Fibroblast of villous mesenchyme (primary cell): Measurements from ENCODE around the gene SSTR4. TPM values are rescaled to one million over a fixed set of nuclear protein-coding genes. Genes with fewer than 3 reads are reported as not detected.

Experiments
- DNase-seq: peaks from one replicate; pipeline ENCODE4 v3.0.0-alpha.2; 2010; ENCODE audit warnings: low read depth
- H3K4me3 ChIP-seq: 2 replicates; pipeline ENCODE4 v1.5.1; 2011; ENCODE audit warnings: low read depth, mild to moderate bottlenecking, low read length
- total RNA-seq: library from RNA; depleted of rRNA; stranded (reverse); fragments of >200 nt; gene quantifications from 2 replicates; pipeline ENCODE4 v1.2.3, GENCODE V29; 2012
- TF ChIP-seq, protein P1 (sequence below): IDR thresholded peaks from 2 replicates; pipeline ENCODE4 v1.5.1; 2012; ENCODE audit warnings: low read depth, mild to moderate bottlenecking, low read length; ENCODE audit not compliant: insufficient read depth

Gene SSTR4
- total RNA-seq, 1 donor, result not detected

DNA sequence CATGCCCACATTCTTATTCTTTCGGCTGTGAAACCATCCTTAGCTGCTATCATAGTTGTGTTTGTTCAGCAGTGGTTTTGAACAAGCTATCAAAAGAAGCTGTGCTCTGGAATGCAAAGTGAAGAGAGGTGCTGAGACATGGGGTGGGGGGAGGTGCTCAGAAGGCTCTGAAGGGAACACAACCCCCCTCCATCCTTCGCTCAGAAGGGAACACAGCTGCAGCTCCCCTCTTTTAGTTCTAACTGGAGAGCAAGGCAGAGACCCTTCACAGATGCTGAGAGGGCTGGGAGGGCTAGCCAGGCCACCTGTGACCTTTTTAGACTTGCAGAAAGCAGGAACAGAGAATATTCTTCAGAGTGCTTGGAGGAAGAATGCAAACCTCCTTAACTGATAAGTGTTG is 17.6 kb upstream of the SSTR4 start:
- TF ChIP-seq, protein P1, sequence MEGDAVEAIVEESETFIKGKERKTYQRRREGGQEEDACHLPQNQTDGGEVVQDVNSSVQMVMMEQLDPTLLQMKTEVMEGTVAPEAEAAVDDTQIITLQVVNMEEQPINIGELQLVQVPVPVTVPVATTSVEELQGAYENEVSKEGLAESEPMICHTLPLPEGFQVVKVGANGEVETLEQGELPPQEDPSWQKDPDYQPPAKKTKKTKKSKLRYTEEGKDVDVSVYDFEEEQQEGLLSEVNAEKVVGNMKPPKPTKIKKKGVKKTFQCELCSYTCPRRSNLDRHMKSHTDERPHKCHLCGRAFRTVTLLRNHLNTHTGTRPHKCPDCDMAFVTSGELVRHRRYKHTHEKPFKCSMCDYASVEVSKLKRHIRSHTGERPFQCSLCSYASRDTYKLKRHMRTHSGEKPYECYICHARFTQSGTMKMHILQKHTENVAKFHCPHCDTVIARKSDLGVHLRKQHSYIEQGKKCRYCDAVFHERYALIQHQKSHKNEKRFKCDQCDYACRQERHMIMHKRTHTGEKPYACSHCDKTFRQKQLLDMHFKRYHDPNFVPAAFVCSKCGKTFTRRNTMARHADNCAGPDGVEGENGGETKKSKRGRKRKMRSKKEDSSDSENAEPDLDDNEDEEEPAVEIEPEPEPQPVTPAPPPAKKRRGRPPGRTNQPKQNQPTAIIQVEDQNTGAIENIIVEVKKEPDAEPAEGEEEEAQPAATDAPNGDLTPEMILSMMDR, result no peak
- no peak overlapping the region for H3K4me3 ChIP-seq
- no peak for DNase-seq

DNA sequence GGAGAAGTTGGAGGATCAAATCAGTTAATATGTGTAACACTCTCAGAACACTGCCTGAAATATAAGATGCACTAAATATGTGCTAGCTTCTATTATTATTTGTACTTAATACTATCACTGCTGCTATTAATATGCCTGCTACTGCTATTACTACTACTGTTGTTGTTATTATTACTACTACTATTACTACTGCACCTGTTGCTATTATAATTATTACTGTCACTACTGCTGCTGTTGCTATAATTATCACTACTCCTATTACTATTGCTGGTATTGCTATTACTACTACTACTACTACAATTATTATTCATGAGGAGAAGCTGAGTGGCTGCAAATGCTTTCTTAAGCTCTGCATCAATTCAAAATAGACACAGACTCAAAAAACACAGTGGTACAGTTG is 16.7 kb upstream of the SSTR4 start:
- DNase-seq, result no peak
- no peak overlapping the region for H3K4me3 ChIP-seq
- TF ChIP-seq, protein P1, result no peak

DNA sequence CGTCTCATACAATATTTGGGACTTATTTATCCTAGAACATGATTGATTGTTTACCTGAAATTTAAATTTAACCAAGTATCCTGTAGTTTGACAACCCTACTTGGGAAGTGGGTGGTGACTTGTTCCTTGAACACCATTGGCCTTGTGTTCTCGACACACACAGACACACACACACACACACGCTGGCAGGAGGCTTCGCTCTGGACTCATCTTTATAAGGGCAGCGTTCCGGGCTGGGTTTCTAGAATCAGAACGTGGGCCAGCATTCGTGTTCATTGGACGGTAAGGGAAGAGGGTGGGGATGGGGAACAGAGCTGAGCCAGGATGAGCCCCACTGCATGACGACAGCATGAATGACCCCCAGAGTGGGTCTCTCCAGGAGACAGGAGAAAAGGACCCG is 16.2 kb upstream of the SSTR4 start:
- no peak overlapping the region for H3K4me3 ChIP-seq
- DNase-seq, result no peak

DNA sequence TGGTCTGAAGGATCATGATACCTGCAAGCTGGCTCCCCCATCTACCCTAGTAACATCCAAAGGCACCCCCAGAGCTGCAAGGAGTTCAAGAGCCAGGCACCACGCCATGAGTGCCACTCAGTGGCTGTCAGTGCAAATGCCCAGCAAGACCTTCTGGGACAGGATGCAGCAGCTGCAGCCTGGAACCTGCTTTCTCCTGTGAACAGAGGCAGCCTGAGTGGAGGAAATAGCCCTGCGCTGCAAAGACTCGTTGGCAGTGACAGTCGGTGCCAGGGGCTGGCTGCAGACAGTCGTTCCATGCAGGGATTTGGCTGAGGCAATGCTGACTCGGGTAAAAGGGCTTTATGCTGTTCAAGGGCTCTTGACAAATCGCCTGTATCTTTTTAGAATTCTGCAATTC is 15.7 kb upstream of the SSTR4 start:
- DNase-seq, result no peak
- TF ChIP-seq, protein P1, result no peak

More for the DNA sequence above, 16.2 kb upstream of the SSTR4 start:
- TF ChIP-seq, protein P1, result no peak

DNA sequence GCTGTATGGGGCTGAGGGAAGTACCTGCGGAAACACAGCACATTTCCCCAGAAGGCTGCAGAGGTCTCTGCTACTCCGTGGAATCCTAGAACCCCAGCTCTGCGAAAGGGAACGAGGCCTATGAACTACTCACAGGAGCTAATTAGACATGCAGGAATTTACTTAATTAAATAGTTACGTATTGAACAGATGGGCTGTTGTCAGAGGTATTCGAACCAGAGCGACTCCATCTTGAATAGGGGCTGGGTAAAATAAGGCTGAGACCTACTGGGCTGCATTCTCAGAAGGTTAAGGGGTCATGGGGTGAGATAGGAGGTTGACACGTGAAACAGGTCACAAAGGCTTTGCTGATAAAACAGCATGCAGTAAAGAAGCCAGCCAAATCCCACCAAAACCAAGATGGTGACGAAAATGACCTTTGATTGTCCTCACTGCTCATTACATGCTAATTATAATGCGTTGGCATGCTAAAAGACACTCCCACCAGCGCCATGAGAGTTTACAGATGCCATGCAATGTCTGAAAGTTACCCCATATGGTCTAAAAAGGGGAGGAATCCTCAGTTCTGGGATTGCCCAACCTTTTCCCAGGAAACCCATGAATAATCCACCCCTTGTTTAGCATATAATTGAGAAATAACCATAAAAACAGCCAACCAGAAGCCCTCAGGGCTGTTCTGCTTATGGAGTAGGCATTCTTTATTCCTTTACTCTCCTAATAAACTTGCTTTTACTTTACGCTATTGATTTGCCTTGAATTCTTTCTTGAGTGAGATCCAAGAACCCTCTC is 14.7 kb upstream of the SSTR4 start:
- H3K4me3 ChIP-seq, result no peak overlapping the region
- TF ChIP-seq, protein P1, result no peak
- DNase-seq, result no peak

More for the DNA sequence above, 15.7 kb upstream of the SSTR4 start:
- H3K4me3 ChIP-seq, result no peak overlapping the region

DNA sequence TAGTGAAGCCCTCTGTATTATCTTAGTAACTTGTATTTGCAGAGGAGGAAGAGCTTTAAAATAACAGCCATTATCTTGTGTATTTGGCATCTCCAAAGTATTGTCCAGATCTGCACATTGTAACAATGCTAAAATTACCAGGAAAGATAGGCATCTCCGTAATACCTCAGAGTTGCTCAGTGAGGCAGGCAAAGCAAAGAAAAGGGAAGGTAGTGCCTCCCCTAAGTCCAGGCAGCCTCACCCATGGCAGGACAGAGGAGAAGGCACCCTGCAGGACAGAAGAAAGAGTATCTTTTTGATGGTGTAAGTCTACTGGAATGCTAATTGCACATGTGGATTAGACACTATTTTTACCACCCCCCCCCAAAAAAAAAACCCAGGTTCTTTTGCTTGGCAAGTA is 13.6 kb upstream of the SSTR4 start:
- DNase-seq, result no peak
- H3K4me3 ChIP-seq, result no peak overlapping the region
- TF ChIP-seq, protein P1, result no peak

DNA sequence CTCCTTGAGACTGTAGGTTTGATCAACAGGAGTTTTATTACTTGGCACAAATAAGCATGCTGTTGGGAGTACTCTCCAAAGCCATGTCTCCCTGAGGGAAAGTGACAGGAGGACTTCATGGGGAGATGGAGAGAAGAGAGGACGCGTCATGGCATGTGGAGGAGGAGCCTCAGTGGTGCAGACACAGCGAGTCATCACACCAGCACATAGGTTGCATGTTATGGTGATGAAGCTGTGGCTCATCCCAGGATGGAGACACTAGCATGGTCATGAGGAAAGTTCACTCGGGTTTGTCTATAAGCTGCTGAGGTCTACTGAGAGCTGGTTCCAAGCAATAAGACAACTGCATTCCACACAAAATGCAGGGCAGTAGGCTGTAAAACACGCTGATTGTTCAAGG is 13.2 kb upstream of the SSTR4 start:
- H3K4me3 ChIP-seq, result no peak overlapping the region
- no peak for DNase-seq
- TF ChIP-seq, protein P1, result no peak
